Mesothelial cell of epicardium (in vitro differentiated cells): ENCODE measurements around the gene CEP192. TPM values are rescaled to one million over a fixed set of nuclear protein-coding genes. Genes with fewer than 3 reads are reported as not detected.
A peak's percentile ranks its signal among the peaks of the same experiment; 100 is the strongest.
"Not testable (repeated sequence)": the region's sequence is repeated elsewhere in the genome, so short reads cannot be mapped to it uniquely, and the experiment has no call there.

Experiments used
- DNase-seq, 2 experiments: peaks; one replicate each; pipeline ENCODE4 v3.0.0; 2021; ENCODE audit warnings: low spot score in 2 of 2; ENCODE audit not compliant: unreplicated experiment in 2 of 2
- H3K27ac Mint-ChIP-seq: 2 replicates; pipeline ENCODE4 v1.8.0; 2021; ENCODE audit warnings: mixed read lengths
- H3K27me3 Mint-ChIP-seq: 2 replicates; pipeline ENCODE4 v1.8.0; 2021; ENCODE audit warnings: low read depth, mixed read lengths
- H3K36me3 Mint-ChIP-seq: 2 replicates; pipeline ENCODE4 v1.8.0; 2021; ENCODE audit warnings: mixed read lengths
- H3K4me1 Mint-ChIP-seq: 2 replicates; pipeline ENCODE4 v1.8.0; 2021; ENCODE audit warnings: mixed read lengths
- H3K4me3 Mint-ChIP-seq: 2 replicates; pipeline ENCODE4 v1.8.0; 2021; ENCODE audit warnings: mild to moderate bottlenecking, moderate library complexity, mixed read lengths
- H3K9me3 Mint-ChIP-seq: 2 replicates; pipeline ENCODE4 v1.8.0; 2021; ENCODE audit warnings: mixed read lengths
- total RNA-seq: library from RNA; stranded (reverse); gene quantifications from 3 replicates; pipeline ENCODE4 v1.2.1, GENCODE V29; 2021
- TF ChIP-seq, protein P1 (sequence below): fragments of 200-600 bp; sonication (generic); IDR thresholded peaks from one replicate; pipeline ENCODE4 v1.5.0; 2021; ENCODE audit warnings: antibody characterized with exemption; ENCODE audit not compliant: unreplicated experiment

Gene CEP192
- total RNA-seq, 1 donor from 2014 or later: 34.6 TPM

DNA sequence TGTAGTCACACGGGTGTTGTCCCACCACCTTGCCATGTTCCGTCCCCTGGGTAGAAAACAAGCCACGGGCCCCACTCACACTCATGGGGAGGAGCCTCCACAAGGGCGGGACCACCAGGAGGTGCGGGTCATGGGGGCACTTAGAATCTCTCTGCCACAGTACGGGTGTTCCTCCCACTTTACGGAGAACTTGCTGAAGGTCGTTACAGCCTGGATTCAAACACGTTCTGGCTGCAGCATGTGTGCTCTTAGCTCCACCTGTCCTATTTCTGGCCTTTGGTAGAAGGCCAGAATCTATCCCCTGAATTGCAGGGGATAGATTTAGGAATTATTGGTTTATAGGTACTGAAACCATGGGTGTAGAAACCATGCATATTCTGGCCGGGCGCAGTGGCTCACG, 14.9 kb upstream of the CEP192 start:
- Mint-ChIP-seq H3K4me1 (no peaks in the 10 kb centered on the region), H3K4me3 (no peak overlapping the region), H3K9me3 (peaks cover 6% of the 10 kb centered on the region), H3K36me3 (peaks cover 43% of the 10 kb centered on the region), H3K27me3 (no peaks in the 10 kb centered on the region), H3K27ac (no peak overlapping the region)
- DNase-seq: no peak
- TF ChIP-seq, protein P1, sequence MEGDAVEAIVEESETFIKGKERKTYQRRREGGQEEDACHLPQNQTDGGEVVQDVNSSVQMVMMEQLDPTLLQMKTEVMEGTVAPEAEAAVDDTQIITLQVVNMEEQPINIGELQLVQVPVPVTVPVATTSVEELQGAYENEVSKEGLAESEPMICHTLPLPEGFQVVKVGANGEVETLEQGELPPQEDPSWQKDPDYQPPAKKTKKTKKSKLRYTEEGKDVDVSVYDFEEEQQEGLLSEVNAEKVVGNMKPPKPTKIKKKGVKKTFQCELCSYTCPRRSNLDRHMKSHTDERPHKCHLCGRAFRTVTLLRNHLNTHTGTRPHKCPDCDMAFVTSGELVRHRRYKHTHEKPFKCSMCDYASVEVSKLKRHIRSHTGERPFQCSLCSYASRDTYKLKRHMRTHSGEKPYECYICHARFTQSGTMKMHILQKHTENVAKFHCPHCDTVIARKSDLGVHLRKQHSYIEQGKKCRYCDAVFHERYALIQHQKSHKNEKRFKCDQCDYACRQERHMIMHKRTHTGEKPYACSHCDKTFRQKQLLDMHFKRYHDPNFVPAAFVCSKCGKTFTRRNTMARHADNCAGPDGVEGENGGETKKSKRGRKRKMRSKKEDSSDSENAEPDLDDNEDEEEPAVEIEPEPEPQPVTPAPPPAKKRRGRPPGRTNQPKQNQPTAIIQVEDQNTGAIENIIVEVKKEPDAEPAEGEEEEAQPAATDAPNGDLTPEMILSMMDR: no peak

DNA sequence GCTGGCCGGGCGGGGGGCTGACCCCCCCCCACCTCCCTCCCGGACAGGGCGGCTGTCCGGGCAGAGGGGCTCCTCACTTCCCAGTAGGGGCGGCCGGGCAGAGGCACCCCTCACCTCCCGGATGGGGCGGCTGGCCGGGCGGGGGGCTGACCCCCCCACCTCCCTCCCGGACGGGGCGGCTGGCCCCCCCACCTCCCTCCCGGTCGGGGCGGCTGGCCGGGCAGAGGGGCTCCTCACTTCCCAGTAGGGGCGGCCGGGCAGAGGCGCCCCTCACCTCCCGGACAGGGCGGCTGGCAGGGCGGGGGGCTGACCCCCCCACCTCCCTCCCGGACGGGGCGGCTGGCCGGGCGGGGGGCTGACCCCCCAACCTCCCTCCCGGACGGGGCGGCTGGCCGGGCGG, 11.1 kb upstream of the CEP192 start:
- H3K36me3 Mint-ChIP-seq: peaks cover 33% of the 10 kb centered on the region
- not testable (repeated sequence) for DNase-seq, H3K27me3 Mint-ChIP-seq, H3K4me3 Mint-ChIP-seq, H3K27ac Mint-ChIP-seq, H3K9me3 Mint-ChIP-seq, H3K4me1 Mint-ChIP-seq

DNA sequence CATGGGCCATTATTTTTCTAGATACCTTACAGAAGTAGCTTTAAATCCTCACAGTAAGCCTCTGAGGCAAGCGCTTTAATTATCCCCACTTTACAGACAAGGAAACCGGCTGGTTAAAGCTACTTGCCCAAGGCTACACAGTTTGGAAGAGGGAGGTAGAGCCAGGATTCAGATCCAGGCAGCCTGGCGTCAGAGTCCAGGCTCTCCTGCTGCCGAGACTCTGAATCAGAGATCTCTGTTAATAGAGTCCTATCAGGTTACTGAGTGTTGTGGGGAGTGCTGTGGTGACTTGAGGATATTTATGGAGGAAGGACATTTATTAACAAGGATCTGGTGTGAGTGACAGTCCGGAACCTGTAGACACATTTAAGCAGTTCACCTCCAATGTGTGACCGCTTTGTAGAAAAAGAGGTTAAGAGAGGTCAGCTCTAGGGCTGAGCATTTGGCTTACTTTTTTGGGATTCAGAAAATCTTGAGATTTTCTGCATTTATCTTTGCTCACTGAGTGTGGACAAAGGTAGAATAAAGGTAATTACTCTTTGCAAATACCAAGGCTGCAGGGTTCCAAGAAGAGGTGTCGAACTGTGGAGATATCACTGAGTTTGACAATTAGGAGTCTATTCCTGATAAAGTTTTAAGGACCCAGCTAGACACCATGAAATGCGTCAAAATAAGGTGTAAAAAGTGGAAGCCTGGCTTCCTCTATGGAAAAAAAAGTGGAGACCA, 1.6 kb upstream of the CEP192 start:
- H3K27ac Mint-ChIP-seq: peak overlapping the region; percentile 97
- H3K4me3 Mint-ChIP-seq: peak overlapping the region; percentile 90
- DNase-seq: no peak
- H3K27me3 Mint-ChIP-seq: no peaks in the 10 kb centered on the region
- TF ChIP-seq, protein P1: no peak
- peaks cover 5% of the 10 kb centered on the region for H3K36me3 Mint-ChIP-seq
- peaks cover 22% of the 10 kb centered on the region for H3K4me1 Mint-ChIP-seq
- no peaks in the 10 kb centered on the region for H3K9me3 Mint-ChIP-seq

DNA sequence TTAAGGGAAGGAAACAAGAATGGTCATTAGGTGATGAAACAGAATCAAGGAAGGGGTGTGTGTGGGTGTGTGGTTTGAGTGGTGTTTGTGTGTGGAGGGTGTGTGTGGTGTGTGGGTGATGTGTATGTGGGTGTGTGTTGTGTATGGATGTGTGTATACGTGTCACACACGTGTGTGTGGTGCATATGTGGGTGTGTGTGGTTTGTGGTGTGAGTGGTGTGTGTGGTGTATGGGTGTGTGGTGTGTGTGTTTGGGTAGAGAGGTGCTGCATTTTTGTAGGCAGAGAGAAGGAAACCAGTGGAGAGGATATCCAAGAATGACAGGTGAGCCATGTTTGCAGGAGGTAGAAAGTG, 1.1 kb upstream of the CEP192 start:
- Mint-ChIP-seq H3K36me3 (peaks cover 3% of the 10 kb centered on the region), H3K27ac (peak overlapping the region; percentile 97), H3K4me3 (peak overlapping the region; percentile 90), H3K27me3 (no peaks in the 10 kb centered on the region), H3K9me3 (no peaks in the 10 kb centered on the region), H3K4me1 (peaks cover 22% of the 10 kb centered on the region)
- DNase-seq: no peak
- TF ChIP-seq, protein P1: no peak

DNA sequence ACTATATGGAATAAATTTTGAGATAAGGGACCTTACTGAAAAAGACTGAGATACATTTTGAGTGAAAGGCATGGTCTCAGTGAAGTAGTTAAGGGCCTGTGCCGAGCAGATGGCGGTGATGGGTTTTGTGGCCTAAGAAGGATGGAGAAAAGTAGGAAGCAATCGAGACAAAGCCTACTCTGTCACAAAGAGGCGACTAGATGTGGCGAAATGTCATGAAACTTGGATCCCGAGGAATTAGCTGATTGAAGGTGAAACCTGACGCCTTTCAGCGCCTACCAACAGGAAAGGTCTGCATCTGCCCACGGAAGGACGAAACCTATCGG, 558 bp upstream of the CEP192 start:
- no peaks in the 10 kb centered on the region for H3K9me3 Mint-ChIP-seq
- H3K27ac Mint-ChIP-seq: peak overlapping the region; percentile 97
- H3K4me3 Mint-ChIP-seq: peak overlapping the region; percentile 90
- H3K27me3 Mint-ChIP-seq: no peaks in the 10 kb centered on the region
- TF ChIP-seq, protein P1: no peak
- no peak for DNase-seq
- peaks cover 22% of the 10 kb centered on the region for H3K4me1 Mint-ChIP-seq
- H3K36me3 Mint-ChIP-seq: no peaks in the 10 kb centered on the region

DNA sequence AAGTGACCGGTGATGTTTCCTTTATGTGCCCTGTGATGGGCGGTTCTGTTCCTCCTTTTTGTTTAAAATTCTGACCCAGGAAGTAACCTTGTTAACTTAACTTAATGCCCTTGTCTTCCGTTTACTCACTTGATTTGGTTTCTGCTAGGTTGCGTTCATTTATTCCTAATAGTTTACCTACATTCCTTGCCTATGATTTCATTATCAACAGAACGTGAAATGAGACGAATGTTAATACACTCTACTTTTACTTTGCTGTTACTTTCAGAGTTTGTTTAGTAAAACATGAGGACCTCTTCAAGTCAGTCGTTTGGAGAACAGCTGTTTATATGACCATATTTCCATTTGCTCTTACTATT, 638 bp downstream of the CEP192 start:
- Mint-ChIP-seq H3K4me3 (peak overlapping the region; percentile 90), H3K9me3 (no peaks in the 10 kb centered on the region), H3K4me1 (peaks cover 22% of the 10 kb centered on the region), H3K27ac (peak overlapping the region; percentile 97), H3K27me3 (no peaks in the 10 kb centered on the region), H3K36me3 (no peaks in the 10 kb centered on the region)
- TF ChIP-seq, protein P1: no peak
- no peak for DNase-seq
